ENCODE data around the gene MEP1B.
A peak's percentile ranks its signal among the peaks of the same experiment; 100 is the strongest.
"Not testable (repeated sequence)": the region's sequence is repeated elsewhere in the genome, so short reads cannot be mapped to it uniquely, and the experiment has no call there.

The MEP1B gene

DNA sequence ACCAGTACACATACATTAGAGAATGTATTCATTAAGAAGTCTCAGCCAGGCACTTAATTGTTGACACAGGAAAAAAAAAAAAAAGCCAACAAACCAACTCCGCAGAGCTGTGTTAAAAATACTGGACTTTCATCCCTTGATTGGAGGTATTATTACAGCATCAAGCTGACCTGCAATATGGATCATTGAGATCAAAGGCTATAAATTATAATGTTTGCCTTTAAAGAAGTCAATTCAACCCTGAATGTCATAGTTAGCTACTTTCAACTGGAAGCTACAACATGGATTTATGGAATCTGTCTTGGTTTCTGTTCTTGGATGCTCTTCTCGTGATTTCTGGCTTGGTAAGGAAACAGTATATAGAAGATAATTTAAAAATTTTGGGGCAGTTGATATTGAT, at the start of gene MEP1B:
Gene MEP1B (plus strand): TSS at position 250 of the 400 bp plus-strand sequence. CDS start 32 bp downstream, at position 282.
- TF ChIP-seq, protein P1, sequence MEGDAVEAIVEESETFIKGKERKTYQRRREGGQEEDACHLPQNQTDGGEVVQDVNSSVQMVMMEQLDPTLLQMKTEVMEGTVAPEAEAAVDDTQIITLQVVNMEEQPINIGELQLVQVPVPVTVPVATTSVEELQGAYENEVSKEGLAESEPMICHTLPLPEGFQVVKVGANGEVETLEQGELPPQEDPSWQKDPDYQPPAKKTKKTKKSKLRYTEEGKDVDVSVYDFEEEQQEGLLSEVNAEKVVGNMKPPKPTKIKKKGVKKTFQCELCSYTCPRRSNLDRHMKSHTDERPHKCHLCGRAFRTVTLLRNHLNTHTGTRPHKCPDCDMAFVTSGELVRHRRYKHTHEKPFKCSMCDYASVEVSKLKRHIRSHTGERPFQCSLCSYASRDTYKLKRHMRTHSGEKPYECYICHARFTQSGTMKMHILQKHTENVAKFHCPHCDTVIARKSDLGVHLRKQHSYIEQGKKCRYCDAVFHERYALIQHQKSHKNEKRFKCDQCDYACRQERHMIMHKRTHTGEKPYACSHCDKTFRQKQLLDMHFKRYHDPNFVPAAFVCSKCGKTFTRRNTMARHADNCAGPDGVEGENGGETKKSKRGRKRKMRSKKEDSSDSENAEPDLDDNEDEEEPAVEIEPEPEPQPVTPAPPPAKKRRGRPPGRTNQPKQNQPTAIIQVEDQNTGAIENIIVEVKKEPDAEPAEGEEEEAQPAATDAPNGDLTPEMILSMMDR (IDR thresholded peaks at IDR 0.05; ENCODE audit: low read depth, low read length): no peak
- DNase-seq (ENCODE audit: extremely low read depth, low read depth): no peak

DNA sequence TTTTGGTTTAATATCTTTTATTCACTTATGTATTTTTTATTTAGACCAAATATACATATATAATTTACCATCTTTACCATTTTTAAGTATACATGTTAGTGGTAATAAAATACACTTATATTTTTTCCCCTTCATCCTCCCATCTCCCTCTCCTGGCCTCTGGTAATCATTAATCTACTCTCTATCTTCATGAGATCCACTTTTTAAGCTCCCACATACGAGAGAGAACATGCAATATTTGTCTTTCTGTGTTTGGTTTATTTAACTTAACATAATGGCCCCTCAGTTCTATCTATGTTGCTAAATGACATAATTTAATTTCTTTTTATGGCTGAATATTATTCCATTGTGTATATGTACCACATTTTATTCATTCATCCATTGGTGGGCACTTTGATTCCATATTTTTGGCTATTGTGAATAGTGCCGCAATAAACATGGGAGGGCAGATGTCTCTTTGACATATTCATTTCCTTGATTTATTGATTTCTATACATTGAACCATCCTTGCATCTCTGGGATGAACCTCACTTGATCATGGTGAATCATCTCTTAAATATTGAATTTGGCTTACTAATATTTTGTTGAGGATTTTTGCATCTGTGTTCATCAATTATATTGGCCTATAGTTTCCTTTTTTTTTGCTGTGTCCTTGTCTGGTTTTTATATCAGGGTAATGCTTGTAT, 41.5 kb upstream of the MEP1B start:
- TF ChIP-seq, protein P1 (IDR thresholded peaks at IDR 0.05; ENCODE audit: low read depth, low read length): no peak
- no peak for DNase-seq (ENCODE audit: extremely low read depth, low read depth)

DNA sequence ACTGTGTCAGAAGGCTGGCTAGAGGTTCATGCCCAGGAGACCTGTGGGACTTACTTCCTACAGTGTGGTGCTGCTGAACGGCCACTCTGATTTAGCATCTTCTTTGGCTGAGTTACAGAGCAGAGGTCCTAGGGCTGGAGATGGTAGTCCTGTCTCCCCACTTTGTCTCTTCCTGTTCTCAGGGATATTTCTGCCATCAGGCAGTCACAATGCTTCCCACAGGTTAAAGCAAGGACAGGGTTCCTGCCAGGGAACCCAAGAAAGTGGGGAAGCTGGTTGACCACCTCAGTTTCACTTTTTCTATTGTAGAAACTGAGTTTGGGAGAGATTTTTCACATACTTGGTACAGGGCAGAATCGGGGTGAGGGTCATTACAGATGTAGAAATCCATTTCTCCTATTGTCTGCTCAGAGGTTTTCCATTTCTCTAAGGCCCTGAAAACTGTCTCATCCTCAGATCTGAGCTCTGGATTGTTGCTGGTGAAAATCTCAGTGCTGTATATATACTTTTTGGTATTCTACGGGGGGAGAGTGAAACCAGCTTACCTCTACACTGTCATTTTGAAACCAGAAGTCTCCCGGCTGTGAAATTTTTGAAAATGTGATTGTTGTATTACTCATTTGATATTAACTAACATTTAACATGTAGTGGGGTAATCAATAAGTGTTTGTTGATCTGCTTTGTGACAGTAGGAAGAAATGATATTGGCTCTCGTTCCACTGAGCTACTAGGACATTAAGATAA, 37.0 kb upstream of the MEP1B start:
- TF ChIP-seq, protein P1 (IDR thresholded peaks at IDR 0.05; ENCODE audit: low read depth, low read length): no peak
- no peak for DNase-seq (ENCODE audit: extremely low read depth, low read depth)

DNA sequence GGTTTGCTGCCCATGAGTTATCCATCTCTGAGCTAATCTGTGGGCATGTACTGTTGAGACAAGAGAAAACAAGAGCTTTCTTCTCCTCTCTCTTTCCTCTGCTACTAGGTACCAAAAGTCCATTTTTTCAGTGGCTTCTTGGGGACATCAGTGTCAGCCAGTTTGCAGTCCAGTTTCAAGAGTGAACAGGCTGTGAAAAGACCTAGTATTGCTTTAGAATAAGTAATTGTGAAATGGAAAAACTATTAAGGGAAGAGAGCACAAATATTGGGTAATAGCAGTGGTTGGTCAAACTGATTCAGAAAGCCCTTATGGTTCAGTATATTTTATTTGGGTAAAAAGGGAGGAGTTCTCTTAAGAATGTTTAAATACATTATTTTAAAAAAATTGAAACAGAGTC, 33.0 kb upstream of the MEP1B start:
- TF ChIP-seq, protein P1 (IDR thresholded peaks at IDR 0.05; ENCODE audit: low read depth, low read length): no peak
- DNase-seq (ENCODE audit: extremely low read depth, low read depth): no peak

DNA sequence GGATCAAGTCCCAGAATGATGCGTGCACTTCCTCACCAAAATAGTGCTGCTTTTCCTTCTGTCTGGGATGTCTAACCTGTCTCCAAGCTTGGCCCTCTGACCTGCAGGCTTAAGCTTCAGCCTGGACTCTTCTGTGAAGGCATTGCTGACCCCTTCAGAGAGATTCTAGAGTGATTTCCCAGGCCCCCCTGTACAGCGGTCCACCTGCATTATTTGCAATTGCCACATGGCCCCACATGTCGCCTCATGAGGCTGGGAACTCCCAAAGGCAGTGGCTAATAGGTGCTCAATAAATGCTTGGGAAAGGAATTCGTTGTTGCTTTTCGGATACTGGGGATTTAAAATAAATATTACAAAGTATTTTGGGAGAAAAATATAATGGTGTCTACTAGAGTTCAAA, 32.3 kb upstream of the MEP1B start:
- DNase-seq (ENCODE audit: extremely low read depth, low read depth): no peak
- TF ChIP-seq, protein P1 (IDR thresholded peaks at IDR 0.05; ENCODE audit: low read depth, low read length): no peak

DNA sequence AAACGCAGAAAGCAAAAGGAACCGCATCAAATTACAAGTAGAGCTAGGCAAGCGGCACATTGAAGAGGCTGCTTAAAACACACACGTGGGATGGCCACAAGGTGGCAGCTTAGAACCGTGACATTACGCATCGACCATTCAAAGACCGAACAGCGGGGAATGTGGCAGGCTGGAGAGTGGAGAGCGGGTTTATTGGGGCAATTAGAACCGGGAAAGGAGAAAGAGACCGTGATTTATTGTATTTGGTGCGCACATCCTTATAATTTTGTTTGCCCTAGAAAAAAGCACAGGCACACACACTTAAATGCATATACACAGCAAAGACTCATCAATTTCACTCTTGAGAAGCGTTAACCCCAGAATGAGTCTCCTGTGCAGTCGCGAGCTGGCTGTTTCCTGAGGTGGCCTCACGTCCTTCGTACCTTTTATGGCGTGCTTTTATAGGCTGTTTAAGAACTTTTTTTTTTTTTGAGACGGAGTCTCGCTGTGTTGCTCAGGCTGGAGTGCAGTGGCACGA, 31.7 kb upstream of the MEP1B start:
- DNase-seq (ENCODE audit: extremely low read depth, low read depth): peak; percentile 71
- TF ChIP-seq, protein P1 (IDR thresholded peaks at IDR 0.05; ENCODE audit: low read depth, low read length): peak; percentile 89

DNA sequence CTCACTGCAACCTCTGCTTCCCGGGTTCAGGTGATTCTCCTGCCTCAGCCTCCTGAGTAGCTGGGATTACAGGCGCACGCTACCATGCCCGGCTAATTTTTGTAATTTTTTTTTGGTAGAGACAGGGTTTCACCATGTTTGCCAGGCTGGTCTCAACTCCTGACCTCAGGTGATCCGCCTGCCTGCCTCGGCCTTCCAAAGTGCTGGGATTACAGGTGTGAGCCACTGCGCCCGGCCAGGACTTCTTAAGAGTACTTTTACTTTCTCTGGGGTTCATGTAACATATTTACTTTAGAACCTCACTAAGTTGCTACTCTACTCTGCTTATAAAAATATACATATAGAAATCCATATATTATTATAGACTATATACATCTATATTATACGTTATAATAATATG, 31.2 kb upstream of the MEP1B start:
- not testable (repeated sequence) for DNase-seq (ENCODE audit: extremely low read depth, low read depth)

Measured in AG09319 (cell line).